Stimulated activated naive B cell treated with anti-CD40 and anti-IgM and Interleukin-4, amounts not matched to agents 10 μg/mL and 1 μg/mL and 100 μg/mL, for 72 hours (primary cell): ENCODE results near the gene ZNF716.
"Not testable (repeated sequence)": the region's sequence is repeated elsewhere in the genome, so short reads cannot be mapped to it uniquely, and the experiment has no call there.

ENCODE experiments used
- ATAC-seq, 2 donors: fragments of 150-1000 bp; cut with Tn5 transposase; replicated peaks; 2 replicates each; pipeline ENCODE4 v1.10.0; 2021; ENCODE audit warnings: moderate library complexity in 1 of 2
- DNase-seq: peaks from one replicate; pipeline ENCODE4 v3.0.0; 2021
- H3K27ac Mint-ChIP-seq: one replicate; pipeline ENCODE4 v1.8.0; 2022; ENCODE audit warnings: mild to moderate bottlenecking, mixed read lengths
- H3K27me3 Mint-ChIP-seq, 2 donors: one replicate each; pipeline ENCODE4 v1.8.0; 2022; ENCODE audit warnings: mixed read lengths in 2 of 2
- H3K36me3 Mint-ChIP-seq, 2 donors: one replicate each; pipeline ENCODE4 v1.8.0; 2022; ENCODE audit warnings: mixed read lengths in 2 of 2, mild to moderate bottlenecking in 1 of 2
- H3K4me1 Mint-ChIP-seq, 2 donors: one replicate each; pipeline ENCODE4 v1.8.0; 2022; ENCODE audit warnings: mixed read lengths in 2 of 2, mild to moderate bottlenecking in 1 of 2
- H3K4me3 Mint-ChIP-seq, 2 donors: one replicate each; pipeline ENCODE4 v1.8.0; 2022; ENCODE audit warnings: mild to moderate bottlenecking in 2 of 2, mixed read lengths in 2 of 2, moderate library complexity in 1 of 2
- H3K9me3 Mint-ChIP-seq, 2 donors: one replicate each; pipeline ENCODE4 v1.8.0; 2022; ENCODE audit warnings: mixed read lengths in 2 of 2, mild to moderate bottlenecking in 1 of 2

ZNF716 gene

GRCh38 chr7:57416601-57417358 lies 33.2 kb upstream of the ZNF716 start:
- H3K9me3 Mint-ChIP-seq, result peaks cover 19 to 27% of the 10 kb centered on the region in 2 donors
- ATAC-seq, result no peak

GRCh38 chr7:57417736-57418135 lies 32.2 kb upstream of the ZNF716 start:
- ATAC-seq (no peak), DNase-seq (no peak)
- H3K4me3 Mint-ChIP-seq, result no peak overlapping the region
- H3K27ac Mint-ChIP-seq, result no peak overlapping the region
- H3K36me3 Mint-ChIP-seq, result no peaks in the 10 kb centered on the region
- H3K27me3 Mint-ChIP-seq, result no peaks in the 10 kb centered on the region
- peaks cover 19 to 28% of the 10 kb centered on the region in 2 donors for H3K9me3 Mint-ChIP-seq
- no peaks in the 10 kb centered on the region for H3K4me1 Mint-ChIP-seq

More at GRCh38 chr7:57416601-57417358, 33.2 kb upstream of the ZNF716 start:
- no peak for DNase-seq
- no peaks in the 10 kb centered on the region for H3K4me1 Mint-ChIP-seq
- no peak overlapping the region for H3K4me3 Mint-ChIP-seq
- no peaks in the 10 kb centered on the region for H3K27me3 Mint-ChIP-seq
- no peak overlapping the region for H3K27ac Mint-ChIP-seq
- no peaks in the 10 kb centered on the region for H3K36me3 Mint-ChIP-seq

GRCh38 chr7:57423768-57424167 lies 26.2 kb upstream of the ZNF716 start:
- DNase-seq (no peak), ATAC-seq (no peak)
- Mint-ChIP-seq H3K4me3 (no peak overlapping the region), H3K36me3 (no peaks in the 10 kb centered on the region), H3K27me3 (no peaks in the 10 kb centered on the region), H3K27ac (no peak overlapping the region), H3K4me1 (no peaks in the 10 kb centered on the region), H3K9me3 (peaks cover 7 to 11% of the 10 kb centered on the region in 2 donors)

DNA sequence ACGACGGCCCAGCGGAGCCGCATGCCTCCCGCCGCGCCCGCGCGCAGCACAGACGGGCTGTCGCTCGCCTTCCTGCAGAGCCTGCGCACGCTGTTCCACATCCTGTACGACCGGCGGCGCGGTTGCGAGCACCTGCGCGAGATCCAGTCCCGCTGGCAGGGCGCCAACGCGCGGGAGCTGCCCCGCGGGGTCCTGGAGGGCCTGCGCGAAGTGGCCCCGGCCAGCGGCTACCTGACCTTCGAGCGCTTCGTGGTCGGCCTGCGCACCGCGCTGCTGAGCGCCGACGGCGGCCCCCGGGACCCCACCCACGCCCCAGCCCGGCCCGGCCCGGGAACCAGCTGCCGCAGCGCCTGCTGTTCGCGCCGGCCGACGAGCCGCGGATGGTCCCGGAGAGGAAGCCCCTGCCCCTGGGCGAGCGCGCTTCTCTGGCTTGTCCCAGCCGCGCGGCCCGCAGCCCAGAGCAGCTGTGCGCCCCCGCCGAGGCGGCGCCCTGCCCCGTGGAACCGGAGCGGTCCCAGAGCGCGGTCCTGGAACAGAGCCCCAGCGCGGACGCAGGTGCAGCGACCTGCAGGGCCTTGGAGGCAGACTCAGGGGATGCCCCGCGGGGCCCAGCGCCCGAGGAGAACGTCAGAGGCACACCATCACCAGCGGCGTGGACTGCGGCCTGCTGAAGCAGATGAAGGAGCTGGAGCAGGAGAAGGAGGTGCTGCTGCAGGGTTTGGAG lies 25.3 kb upstream of the ZNF716 start:
- Mint-ChIP-seq H3K36me3 (no peaks in the 10 kb centered on the region), H3K27ac (no peak overlapping the region), H3K9me3 (peaks cover 9 to 11% of the 10 kb centered on the region in 2 donors), H3K27me3 (no peaks in the 10 kb centered on the region), H3K4me3 (no peak overlapping the region), H3K4me1 (no peaks in the 10 kb centered on the region)
- no peak for DNase-seq
- no peak for ATAC-seq

- no peaks in the 10 kb centered on the region for H3K27me3 Mint-ChIP-seq
- no peak overlapping the region for H3K27ac Mint-ChIP-seq
- H3K4me3 Mint-ChIP-seq, result no peak overlapping the region
- ATAC-seq (no peak), DNase-seq (no peak)
- H3K36me3 Mint-ChIP-seq, result no peaks in the 10 kb centered on the region
- peaks cover 10 to 11% of the 10 kb centered on the region in 2 donors for H3K9me3 Mint-ChIP-seq
- H3K4me1 Mint-ChIP-seq, result no peaks in the 10 kb centered on the region
Measured at GRCh38 chr7:57425239-57425944, 24.6 kb upstream of the ZNF716 start.

DNA sequence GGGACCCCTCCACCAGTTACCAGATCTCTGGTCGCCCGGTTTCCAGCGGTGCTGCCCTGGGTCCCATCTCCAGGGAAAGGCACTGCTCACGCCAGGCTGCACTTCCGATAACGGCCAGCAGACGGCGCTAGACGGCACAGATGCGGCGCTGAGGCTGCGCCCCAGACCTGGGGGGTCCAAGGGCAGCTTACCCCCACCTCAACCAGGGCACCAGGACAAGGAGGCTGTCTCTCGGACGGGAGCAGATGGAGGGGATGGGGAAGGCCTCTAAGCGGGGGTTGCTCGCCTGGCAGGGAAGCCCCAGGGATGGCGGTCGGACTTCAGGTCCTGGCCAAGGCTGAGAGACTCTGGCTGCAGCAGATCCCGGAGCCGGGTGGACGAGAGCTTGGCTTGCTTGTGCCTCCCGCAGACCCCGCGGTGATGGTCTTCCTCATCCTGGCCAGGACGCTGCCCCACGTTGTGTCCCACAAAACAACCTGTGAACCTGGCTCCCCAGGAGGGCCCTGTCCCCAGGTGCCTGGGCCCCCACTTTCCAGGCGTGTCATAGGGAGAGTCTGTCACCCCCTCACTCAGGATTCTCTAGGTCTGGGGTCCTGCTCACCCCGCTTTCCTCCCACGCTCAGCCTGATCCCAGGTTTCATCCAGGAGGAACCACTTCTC lies 23.9 kb upstream of the ZNF716 start:
- Mint-ChIP-seq H3K4me1 (no peaks in the 10 kb centered on the region), H3K4me3 (no peak overlapping the region), H3K36me3 (no peaks in the 10 kb centered on the region), H3K27ac (no peak overlapping the region), H3K27me3 (no peaks in the 10 kb centered on the region), H3K9me3 (peaks cover 10 to 11% of the 10 kb centered on the region in 2 donors)
- ATAC-seq, result no peak
- no peak for DNase-seq

DNA sequence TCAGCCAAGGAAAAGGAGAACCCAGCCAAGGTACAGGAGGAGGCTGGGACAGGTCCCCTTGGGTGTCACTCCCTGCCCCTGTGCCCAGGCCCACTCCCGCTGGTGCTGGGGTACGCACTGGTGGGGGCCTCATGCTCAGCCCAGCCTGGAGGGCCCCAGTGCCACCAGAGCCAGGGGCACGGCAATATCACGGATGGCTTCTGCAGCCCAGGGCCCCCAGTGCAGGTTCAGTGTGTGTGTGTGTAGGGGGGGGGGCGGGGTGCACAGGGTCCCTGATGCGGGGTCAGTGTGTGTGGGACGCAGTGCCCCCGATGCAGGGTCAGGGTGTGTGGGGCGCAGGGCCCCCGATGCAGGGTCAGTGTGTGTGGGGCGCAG lies 23.4 kb upstream of the ZNF716 start:
- Mint-ChIP-seq H3K9me3 (peaks cover 7 to 9% of the 10 kb centered on the region in 2 donors), H3K27ac (no peak overlapping the region), H3K4me3 (no peak overlapping the region), H3K27me3 (no peaks in the 10 kb centered on the region), H3K36me3 (no peaks in the 10 kb centered on the region), H3K4me1 (no peaks in the 10 kb centered on the region)
- DNase-seq (no peak), ATAC-seq (no peak)

GRCh38 chr7:57427146-57427545 lies 22.8 kb upstream of the ZNF716 start:
- H3K4me3 Mint-ChIP-seq, result no peak overlapping the region
- no peaks in the 10 kb centered on the region for H3K4me1 Mint-ChIP-seq
- ATAC-seq (no peak), DNase-seq (no peak)
- no peak overlapping the region for H3K27ac Mint-ChIP-seq
- peaks cover 7 to 8% of the 10 kb centered on the region in 2 donors for H3K9me3 Mint-ChIP-seq
- H3K36me3 Mint-ChIP-seq, result no peaks in the 10 kb centered on the region
- no peaks in the 10 kb centered on the region for H3K27me3 Mint-ChIP-seq

DNA sequence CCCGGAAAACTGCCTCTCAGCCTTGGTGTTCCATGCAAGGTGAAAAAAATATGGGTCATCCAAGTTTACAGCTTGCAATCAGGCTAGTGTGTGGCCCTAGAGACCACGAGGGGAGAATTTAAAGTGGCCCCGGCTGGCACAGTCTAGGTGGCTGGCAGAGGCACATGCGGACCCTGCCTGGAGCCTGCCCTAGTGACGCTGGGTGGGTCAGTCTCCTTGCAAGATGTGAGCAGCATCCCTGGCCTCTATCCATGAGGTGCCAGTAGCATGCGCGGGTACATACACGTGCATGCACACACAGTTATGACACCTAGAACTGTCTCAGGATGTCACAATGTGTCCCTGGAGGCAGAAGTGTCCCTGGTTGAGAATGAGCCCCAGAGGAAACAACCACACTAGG lies 22.4 kb upstream of the ZNF716 start:
- no peak overlapping the region for H3K27ac Mint-ChIP-seq
- no peaks in the 10 kb centered on the region for H3K36me3 Mint-ChIP-seq
- no peaks in the 10 kb centered on the region for H3K4me1 Mint-ChIP-seq
- H3K4me3 Mint-ChIP-seq, result no peak overlapping the region
- no peaks in the 10 kb centered on the region for H3K27me3 Mint-ChIP-seq
- ATAC-seq (no peak), DNase-seq (no peak)
- peaks cover 7 to 9% of the 10 kb centered on the region in 2 donors for H3K9me3 Mint-ChIP-seq

GRCh38 chr7:57432583-57432982 lies 17.4 kb upstream of the ZNF716 start:
- Mint-ChIP-seq H3K27ac (no peak overlapping the region), H3K4me1 (no peaks in the 10 kb centered on the region), H3K27me3 (no peaks in the 10 kb centered on the region), H3K9me3 (peaks cover 4 to 8% of the 10 kb centered on the region in 2 donors), H3K4me3 (no peak overlapping the region), H3K36me3 (no peaks in the 10 kb centered on the region)
- ATAC-seq, result no peak
- no peak for DNase-seq

GRCh38 chr7:57437581-57437980 lies 12.4 kb upstream of the ZNF716 start:
- ATAC-seq, result no peak
- Mint-ChIP-seq H3K4me1 (no peaks in the 10 kb centered on the region), H3K4me3 (no peak overlapping the region), H3K27ac (no peak overlapping the region), H3K27me3 (no peaks in the 10 kb centered on the region), H3K9me3 (peaks cover 13% of the 10 kb centered on the region in 2 donors), H3K36me3 (no peaks in the 10 kb centered on the region)
- no peak for DNase-seq

DNA sequence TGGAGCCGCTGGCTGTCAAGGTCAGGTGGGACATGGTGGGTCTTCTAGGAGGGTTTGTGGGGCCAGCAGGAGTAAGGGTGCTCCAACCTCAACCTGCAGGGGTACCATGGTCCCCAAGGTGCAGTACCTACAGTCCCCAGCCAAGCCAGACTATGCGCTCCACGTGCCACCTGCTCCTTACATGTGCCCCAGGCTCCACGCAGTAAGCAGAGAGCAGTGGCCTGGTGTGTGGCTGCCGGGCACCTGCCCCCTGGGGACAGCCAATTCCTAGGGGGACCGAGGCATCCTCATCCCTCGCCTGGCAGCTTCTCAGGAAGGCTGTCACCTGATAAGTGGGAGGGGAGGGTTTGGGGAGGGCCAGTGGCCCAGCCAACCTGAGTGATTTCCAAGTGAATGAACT lies 11.7 kb upstream of the ZNF716 start:
- Mint-ChIP-seq H3K36me3 (no peaks in the 10 kb centered on the region), H3K9me3 (peaks cover 11 to 16% of the 10 kb centered on the region in 2 donors), H3K27ac (no peak overlapping the region), H3K4me1 (no peaks in the 10 kb centered on the region), H3K27me3 (no peaks in the 10 kb centered on the region), H3K4me3 (no peak overlapping the region)
- ATAC-seq (no peak), DNase-seq (no peak)

DNA sequence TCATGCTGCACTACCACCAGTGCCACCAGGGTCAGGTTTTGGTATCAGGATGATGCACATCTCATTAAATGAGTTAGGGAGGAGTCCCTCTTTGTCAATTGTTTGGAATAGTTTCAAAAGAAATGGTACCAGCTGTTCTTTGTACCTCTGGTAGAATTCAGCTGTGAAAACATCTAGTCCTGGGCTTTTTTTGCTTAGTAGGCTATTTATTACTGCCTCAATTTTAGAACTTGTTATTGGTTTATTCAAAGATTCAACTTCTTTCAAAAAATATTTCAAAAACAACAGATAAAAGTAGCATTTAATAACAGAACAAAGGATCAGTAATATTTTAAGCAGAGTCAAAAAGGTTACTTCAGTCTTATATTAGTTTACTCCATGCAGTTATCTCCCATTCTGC lies 6.4 kb upstream of the ZNF716 start:
- Mint-ChIP-seq H3K27me3 (no peaks in the 10 kb centered on the region), H3K36me3 (no peaks in the 10 kb centered on the region), H3K9me3 (peaks cover 11 to 18% of the 10 kb centered on the region in 2 donors), H3K27ac (no peak overlapping the region), H3K4me1 (no peaks in the 10 kb centered on the region), H3K4me3 (no peak overlapping the region)
- ATAC-seq, result no peak
- DNase-seq, result no peak

GRCh38 chr7:57469186-57469828 lies 19.3 kb downstream of the ZNF716 start:
- not testable (repeated sequence) for H3K27ac Mint-ChIP-seq, H3K4me3 Mint-ChIP-seq, H3K36me3 Mint-ChIP-seq, H3K4me1 Mint-ChIP-seq, H3K27me3 Mint-ChIP-seq, DNase-seq, ATAC-seq
- H3K9me3 Mint-ChIP-seq, result peaks cover 24 to 37% of the 10 kb centered on the region in 2 donors
